Hematopoietic multipotent progenitor cell treated with erythropoietin and hydrocortisone succinate and interleukin-3 and kit ligand, for 8 days (in vitro differentiated cells): ENCODE measurements around the gene IFI27L1.

Experiments used
- DNase-seq: peaks from one replicate; pipeline ENCODE4 v3.0.0-alpha.2; 2015

Gene IFI27L1

DNA sequence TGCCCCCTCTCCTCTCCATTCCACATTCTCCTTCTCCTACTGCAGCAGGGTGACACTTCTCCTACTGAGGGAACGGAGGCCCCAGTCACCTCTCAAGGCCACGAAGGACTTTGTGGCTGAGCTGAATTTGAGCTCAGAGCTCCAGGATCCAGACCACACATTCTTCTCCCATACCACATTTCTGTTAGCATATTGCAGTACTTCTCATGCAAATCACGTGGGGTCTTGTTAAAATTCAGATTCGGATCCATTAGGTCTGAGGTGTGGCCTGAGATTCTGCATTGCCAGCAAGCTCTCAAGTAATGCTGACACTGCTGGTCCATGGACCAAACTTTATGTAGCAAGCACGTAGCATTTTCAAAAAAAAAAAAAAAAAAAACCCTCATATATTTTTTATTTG, 57.9 kb downstream of the IFI27L1 start:
- no peak for DNase-seq

DNA sequence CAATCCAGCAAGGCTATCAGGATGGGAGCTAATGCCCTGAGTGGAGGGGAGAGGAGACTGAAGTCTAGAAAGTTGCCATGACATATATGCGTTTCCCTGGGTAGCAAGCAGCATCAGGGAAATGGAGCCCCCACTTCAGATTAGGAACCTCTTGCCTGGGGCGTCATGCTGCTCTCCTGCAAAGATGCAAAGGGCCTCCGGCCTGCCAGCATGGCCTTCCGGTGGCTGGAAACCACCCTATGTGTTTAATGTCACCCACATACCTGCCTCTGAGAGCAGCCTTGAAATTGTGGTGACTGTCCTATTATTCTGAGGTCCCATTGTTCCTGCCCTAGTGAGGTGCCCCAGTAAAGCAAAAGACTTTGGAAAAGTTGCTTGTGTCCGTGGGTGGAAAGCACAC, 58.3 kb downstream of the IFI27L1 start:
- no peak for DNase-seq

DNA sequence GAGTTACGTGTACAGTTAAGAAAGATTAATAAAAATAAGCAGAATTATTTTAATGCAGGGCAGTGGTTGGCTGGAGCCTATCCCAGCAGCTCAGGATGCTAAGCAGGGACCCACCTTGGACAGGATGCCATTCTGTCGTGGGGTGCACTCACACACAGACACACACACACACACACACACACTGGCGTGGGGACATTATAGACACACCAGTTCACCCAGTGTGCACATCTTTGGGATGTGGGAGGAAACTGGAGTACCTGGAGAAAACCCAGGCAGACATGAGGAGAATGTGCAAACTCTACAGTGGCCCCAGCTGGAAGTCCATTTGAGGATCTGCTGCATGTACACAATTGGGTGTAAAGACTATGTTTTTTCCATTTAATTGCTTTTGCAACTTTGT, 61.1 kb downstream of the IFI27L1 start:
- no peak for DNase-seq

DNA sequence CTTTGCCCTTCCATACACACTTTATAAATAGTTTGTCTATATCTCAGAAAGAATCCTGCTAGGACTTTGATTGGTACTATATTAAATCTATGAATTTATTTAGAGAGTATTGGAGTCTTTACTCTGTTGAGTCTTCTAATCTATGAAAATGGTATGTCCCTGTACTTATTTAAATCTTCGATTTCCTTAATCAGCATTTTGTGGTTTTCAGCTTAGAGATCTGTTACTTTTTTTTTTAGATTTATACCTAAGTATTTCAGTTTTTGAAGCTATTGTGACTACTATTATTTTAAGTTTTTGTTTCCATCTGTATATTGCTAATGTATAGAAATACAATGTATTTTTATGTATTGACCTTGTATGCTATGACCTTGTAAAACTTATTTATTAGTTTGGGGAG, 61.7 kb downstream of the IFI27L1 start:
- no peak for DNase-seq

DNA sequence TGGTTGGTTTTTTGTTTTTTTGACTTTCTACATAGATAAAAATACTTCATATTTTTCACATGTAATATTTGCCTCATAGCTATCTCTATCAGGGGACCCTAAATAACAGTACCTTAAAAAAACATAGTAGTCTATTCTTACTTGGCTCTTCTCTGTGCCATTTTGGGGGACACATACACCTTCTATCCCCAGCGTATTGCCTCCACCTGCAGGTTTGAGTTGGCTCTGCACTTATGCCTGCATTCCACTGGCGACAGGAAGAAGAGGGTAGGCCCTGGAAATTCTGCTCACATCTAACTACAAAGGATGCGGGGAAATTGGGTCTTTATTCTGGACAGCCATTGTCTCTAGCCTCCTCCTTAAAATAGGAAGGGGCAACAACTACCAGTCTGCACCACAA, 62.1 kb downstream of the IFI27L1 start:
- DNase-seq = peak; percentile 31

DNA sequence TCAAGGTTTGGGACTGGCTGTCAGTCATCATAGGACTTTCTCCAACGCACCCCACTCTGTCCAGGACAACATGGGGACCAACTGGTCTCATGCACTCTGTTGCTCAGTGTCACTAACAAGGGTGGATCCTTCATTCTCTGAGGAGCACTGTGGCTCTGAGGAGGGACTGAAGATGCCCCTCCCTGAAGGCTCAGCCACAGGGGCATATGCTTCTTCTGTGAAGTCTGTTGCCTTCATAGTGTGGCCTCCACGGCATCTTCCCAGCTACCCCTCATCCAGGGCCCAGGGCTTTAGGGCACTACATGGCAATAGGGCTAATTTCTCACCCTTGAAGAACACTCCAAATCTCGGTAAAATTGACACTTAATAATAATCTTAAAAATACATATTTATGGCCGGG, 62.6 kb downstream of the IFI27L1 start:
- no peak for DNase-seq

DNA sequence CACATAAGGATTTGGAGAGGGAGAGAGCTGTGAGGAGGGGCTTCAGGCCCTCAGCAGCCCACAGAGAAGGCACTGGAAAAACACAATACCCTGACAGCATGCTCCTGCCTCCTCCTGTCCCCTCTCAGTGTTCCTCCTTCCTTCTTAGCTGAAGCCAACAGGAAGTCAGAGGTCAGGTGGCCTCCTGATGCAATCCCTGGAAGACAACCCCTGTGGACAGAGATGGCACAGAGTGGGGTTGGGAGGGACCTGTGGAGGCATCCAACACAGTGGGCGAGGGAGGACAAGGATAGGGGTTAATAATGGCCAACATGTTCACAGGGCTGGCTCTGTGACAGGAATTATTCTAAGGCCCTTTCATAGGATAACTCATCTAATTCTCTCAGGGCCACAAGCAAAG, 63.7 kb downstream of the IFI27L1 start:
- DNase-seq = no peak

DNA sequence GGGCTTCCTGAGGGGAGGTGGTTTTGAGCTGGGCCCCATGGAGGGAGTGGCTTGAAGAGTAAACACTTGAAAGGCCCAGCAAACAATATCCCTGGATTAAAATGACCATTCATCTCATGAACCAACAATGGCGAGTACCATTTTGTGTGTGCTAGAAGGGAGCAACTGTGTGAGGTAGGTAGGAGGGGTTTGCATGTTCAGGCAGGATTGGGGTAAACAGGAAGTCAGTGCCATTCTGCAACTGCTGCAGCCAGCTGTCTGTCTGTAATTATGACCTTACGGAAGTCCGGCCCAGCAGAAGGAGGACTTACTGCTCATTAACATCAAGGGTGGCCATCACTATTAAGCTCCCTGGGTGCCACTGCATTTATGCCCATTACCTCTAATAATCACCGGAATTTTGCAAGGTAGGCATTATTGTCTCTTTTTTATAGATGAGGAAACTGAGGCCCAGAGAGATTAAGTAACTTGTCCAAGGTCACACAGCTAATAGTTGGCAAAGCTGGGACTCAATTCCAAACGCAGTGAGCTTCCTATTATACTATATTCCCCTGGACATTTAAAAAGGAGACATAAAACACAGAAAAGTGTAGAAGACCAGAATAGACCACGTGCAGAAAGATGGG, 64.9 kb downstream of the IFI27L1 start:
- no peak for DNase-seq
